BJ (cell line): ENCODE measurements around the gene ROCK1. TPM values are rescaled to one million over a fixed set of nuclear protein-coding genes. Genes with fewer than 3 reads are reported as not detected.

ENCODE experiments used
- CTCF ChIA-PET: fragments of 350-600 bp; formaldehyde crosslinking; extraction: SDS; loops from one replicate; lab custom pipeline; 2021; ENCODE audit warnings: antibody characterized with exemption, inconsistent platforms; lab: Yijun Ruan, JAX
- POLR2A ChIA-PET: fragments of 300-600 bp; sonication (Branson Sonifier 250); formaldehyde crosslinking; extraction: SDS; loops from one replicate; lab custom pipeline; 2021; ENCODE audit warnings: antibody characterized with exemption; lab: Charles Lee
- DNase-seq: peaks from one replicate; pipeline ENCODE4 v3.0.0-alpha.2; 2011; ENCODE audit warnings: low read depth
- H3K27me3 ChIP-seq: 2 replicates; pipeline ENCODE4 v1.6.0; 2011; ENCODE audit warnings: low read length; ENCODE audit not compliant: control insufficient read depth, insufficient read depth
- H3K36me3 ChIP-seq: 2 replicates; pipeline ENCODE4 v1.5.1; 2011; ENCODE audit warnings: low read length; ENCODE audit not compliant: control insufficient read depth, insufficient read depth
- H3K4me3 ChIP-seq: 2 replicates; pipeline ENCODE4 v1.5.1; 2011; ENCODE audit warnings: low read depth, mild to moderate bottlenecking, control low read depth, low read length
- CTCF ChIP-seq: IDR thresholded peaks from 2 replicates; pipeline ENCODE4 v1.5.1; 2011; ENCODE audit warnings: low read depth, mild to moderate bottlenecking, control low read depth, inconsistent platforms, low read length, moderate library complexity; ENCODE audit not compliant: insufficient read depth
- polyA plus RNA-seq: library from polyadenylated mRNA; depleted of rRNA; stranded (reverse); fragments of >200 nt; gene quantifications from 2 replicates; pipeline ENCODE4 v1.2.3, GENCODE V29; 2011

ROCK1 gene
- polyA plus RNA-seq, 1 experiment: 11.8 TPM

GRCh38 chr18:21073180-21073579, 38.4 kb downstream of the ROCK1 start:
- TF ChIP-seq CTCF: no peak
- ChIA-PET CTCF (no interaction called here), POLR2A (interaction anchor here (0.7 kb wide), 1 partner anchor 66 kb away, joined by 7 read pairs; no protein-coding TSS in a partner anchor)
- Histone ChIP-seq H3K27me3 (no peaks in the 10 kb centered on the region), H3K36me3 (no peaks in the 10 kb centered on the region), H3K4me3 (no peak overlapping the region)
- DNase-seq: no peak

GRCh38 chr18:21071071-21071470, 40.5 kb downstream of the ROCK1 start:
- ChIA-PET CTCF (no interaction called here), POLR2A (no interaction called here)
- TF ChIP-seq CTCF: no peak
- DNase-seq: no peak
- H3K36me3 ChIP-seq: no peaks in the 10 kb centered on the region
- H3K4me3 ChIP-seq: no peak overlapping the region
- no peaks in the 10 kb centered on the region for H3K27me3 ChIP-seq

GRCh38 chr18:21069468-21069867, 42.1 kb downstream of the ROCK1 start:
- no peak for DNase-seq
- H3K27me3 ChIP-seq: no peaks in the 10 kb centered on the region
- H3K4me3 ChIP-seq: no peak overlapping the region
- ChIA-PET CTCF (no interaction called here), POLR2A (no interaction called here)
- no peak for TF ChIP-seq CTCF
- H3K36me3 ChIP-seq: no peaks in the 10 kb centered on the region

GRCh38 chr18:21064347-21064746, 47.3 kb downstream of the ROCK1 start:
- TF ChIP-seq CTCF: no peak
- H3K36me3 ChIP-seq: no peaks in the 10 kb centered on the region
- no peaks in the 10 kb centered on the region for H3K27me3 ChIP-seq
- ChIA-PET POLR2A (no interaction called here), CTCF (interaction anchor here (1.2 kb wide), 2 partner anchors 9 to 116 kb away, joined by 3 read pairs; no protein-coding TSS in a partner anchor)
- DNase-seq: peak; percentile 46
- no peak overlapping the region for H3K4me3 ChIP-seq

- ChIA-PET CTCF (interaction anchor here (0.9 to 1.5 kb wide), 2 partner anchors 9 to 16 kb away, joined by 3 to 7 read pairs; no protein-coding TSS in a partner anchor), POLR2A (no interaction called here)
- Histone ChIP-seq H3K36me3 (no peaks in the 10 kb centered on the region), H3K27me3 (no peaks in the 10 kb centered on the region), H3K4me3 (no peak overlapping the region)
- no peak for TF ChIP-seq CTCF
- DNase-seq: no peak
These were observed 48.6 kb downstream of the ROCK1 start for GRCh38 chr18:21063011-21063410.
